Measurements from ENCODE around the gene HIRA. TPM values are rescaled to one million over a fixed set of nuclear protein-coding genes. Genes with fewer than 3 reads are reported as not detected.

Gene HIRA
- total RNA-seq, 1 donor from 2014 or later, result 36.0 TPM

GRCh38 chr22:19375435-19375834 is 56.1 kb downstream of the HIRA start:
- H3K4me1 Mint-ChIP-seq (ENCODE audit: unreplicated experiment), result no peaks in the 10 kb centered on the region
- H3K27me3 Mint-ChIP-seq (ENCODE audit: unreplicated experiment), result no peaks in the 10 kb centered on the region
- no peak for TF ChIP-seq CTCF (IDR thresholded peaks at IDR 0.05; ENCODE audit: unreplicated experiment)
- H3K36me3 Mint-ChIP-seq (ENCODE audit: low read depth, unreplicated experiment), result peaks cover 30% of the 10 kb centered on the region
- H3K9me3 Mint-ChIP-seq (ENCODE audit: unreplicated experiment), result no peaks in the 10 kb centered on the region
- no peak overlapping the region for H3K27ac Mint-ChIP-seq (ENCODE audit: unreplicated experiment)
- H3K4me3 Mint-ChIP-seq (ENCODE audit: unreplicated experiment), result no peak overlapping the region
- no peak for DNase-seq (ENCODE audit: low spot score)

- peaks cover 30% of the 10 kb centered on the region for H3K36me3 Mint-ChIP-seq (ENCODE audit: low read depth, unreplicated experiment)
- DNase-seq (ENCODE audit: low spot score), result no peak
- no peaks in the 10 kb centered on the region for H3K9me3 Mint-ChIP-seq (ENCODE audit: unreplicated experiment)
- H3K4me3 Mint-ChIP-seq (ENCODE audit: unreplicated experiment), result no peak overlapping the region
- H3K27ac Mint-ChIP-seq (ENCODE audit: unreplicated experiment), result no peak overlapping the region
- no peak for TF ChIP-seq CTCF (IDR thresholded peaks at IDR 0.05; ENCODE audit: unreplicated experiment)
- H3K4me1 Mint-ChIP-seq (ENCODE audit: unreplicated experiment), result no peaks in the 10 kb centered on the region
- H3K27me3 Mint-ChIP-seq (ENCODE audit: unreplicated experiment), result no peaks in the 10 kb centered on the region
Observed at GRCh38 chr22:19374410-19374809, 57.1 kb downstream of the HIRA start.

GRCh38 chr22:19373450-19373849 is 58.1 kb downstream of the HIRA start:
- Mint-ChIP-seq H3K4me1 (ENCODE audit: unreplicated experiment) (no peaks in the 10 kb centered on the region), H3K27ac (ENCODE audit: unreplicated experiment) (no peak overlapping the region), H3K9me3 (ENCODE audit: unreplicated experiment) (no peaks in the 10 kb centered on the region), H3K36me3 (ENCODE audit: low read depth, unreplicated experiment) (peaks cover 30% of the 10 kb centered on the region), H3K4me3 (ENCODE audit: unreplicated experiment) (no peak overlapping the region), H3K27me3 (ENCODE audit: unreplicated experiment) (no peaks in the 10 kb centered on the region)
- TF ChIP-seq CTCF (IDR thresholded peaks at IDR 0.05; ENCODE audit: unreplicated experiment), result no peak
- no peak for DNase-seq (ENCODE audit: low spot score)

- no peak overlapping the region for H3K27ac Mint-ChIP-seq (ENCODE audit: unreplicated experiment)
- DNase-seq (ENCODE audit: low spot score), result no peak
- no peaks in the 10 kb centered on the region for H3K9me3 Mint-ChIP-seq (ENCODE audit: unreplicated experiment)
- no peak for TF ChIP-seq CTCF (IDR thresholded peaks at IDR 0.05; ENCODE audit: unreplicated experiment)
- no peak overlapping the region for H3K4me3 Mint-ChIP-seq (ENCODE audit: unreplicated experiment)
- H3K27me3 Mint-ChIP-seq (ENCODE audit: unreplicated experiment), result no peaks in the 10 kb centered on the region
- H3K36me3 Mint-ChIP-seq (ENCODE audit: low read depth, unreplicated experiment), result peaks cover 33% of the 10 kb centered on the region
- H3K4me1 Mint-ChIP-seq (ENCODE audit: unreplicated experiment), result no peaks in the 10 kb centered on the region
Observed at GRCh38 chr22:19371893-19372292, 59.6 kb downstream of the HIRA start.

DNA sequence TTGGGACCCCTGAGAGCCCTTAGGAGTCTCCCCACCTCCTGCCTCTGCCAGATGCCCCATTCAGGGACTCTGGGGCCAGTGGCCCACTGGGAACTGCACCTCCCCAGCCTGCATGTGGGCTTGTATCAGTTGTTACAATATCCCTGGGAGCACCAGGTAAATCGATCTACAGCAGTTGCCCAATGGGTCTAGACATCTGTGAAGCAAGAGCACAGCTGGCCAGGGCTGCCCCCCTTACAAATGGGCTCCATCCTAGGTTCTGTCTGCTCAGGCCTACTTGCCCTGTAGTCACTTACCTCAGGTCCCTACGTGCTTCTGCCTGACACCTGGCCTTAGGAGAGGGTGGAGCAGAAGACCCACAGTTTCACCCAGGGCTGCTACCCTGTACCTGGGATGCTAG is 62.7 kb downstream of the HIRA start:
- no peak for TF ChIP-seq CTCF (IDR thresholded peaks at IDR 0.05; ENCODE audit: unreplicated experiment)
- DNase-seq (ENCODE audit: low spot score), result no peak
- H3K4me3 Mint-ChIP-seq (ENCODE audit: unreplicated experiment), result no peak overlapping the region
- no peak overlapping the region for H3K27ac Mint-ChIP-seq (ENCODE audit: unreplicated experiment)
- H3K4me1 Mint-ChIP-seq (ENCODE audit: unreplicated experiment), result no peaks in the 10 kb centered on the region
- H3K9me3 Mint-ChIP-seq (ENCODE audit: unreplicated experiment), result no peaks in the 10 kb centered on the region
- peaks cover 1% of the 10 kb centered on the region for H3K27me3 Mint-ChIP-seq (ENCODE audit: unreplicated experiment)
- peaks cover 17% of the 10 kb centered on the region for H3K36me3 Mint-ChIP-seq (ENCODE audit: low read depth, unreplicated experiment)
